Erythroblast (primary cell): ENCODE measurements around the gene ORM1.
"Not testable (repeated sequence)": the region's sequence is repeated elsewhere in the genome, so short reads cannot be mapped to it uniquely, and the experiment has no call there.

Experiments used
- GATA1 ChIP-seq: IDR thresholded peaks from 2 replicates; pipeline ENCODE4 v1.6.1; 2011; ENCODE audit warnings: low read depth, mild to moderate bottlenecking, control low read depth, low read length, moderate library complexity
- POLR2A ChIP-seq: IDR thresholded peaks from 2 replicates; pipeline ENCODE4 v1.6.1; 2011; ENCODE audit warnings: mild to moderate bottlenecking, low read length

DNA sequence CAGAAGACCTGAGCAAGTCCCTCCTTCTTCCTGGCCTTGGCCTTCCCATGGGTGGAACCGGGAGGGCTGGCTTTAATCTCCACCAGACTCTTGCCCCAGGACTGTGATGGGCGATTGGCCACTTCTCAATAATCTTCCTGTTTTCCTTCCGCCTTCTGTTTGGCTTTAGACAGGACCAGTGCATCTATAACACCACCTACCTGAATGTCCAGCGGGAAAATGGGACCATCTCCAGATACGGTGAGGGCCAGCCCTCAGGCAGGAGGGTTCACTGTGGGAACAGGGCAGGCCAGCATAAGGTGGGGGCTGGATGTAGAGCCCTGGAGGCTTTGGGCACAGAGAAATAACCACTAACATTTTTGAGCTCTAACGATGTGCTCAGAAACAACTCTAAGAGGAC lies 951 bp downstream of the ORM1 start:
- not testable (repeated sequence) for TF ChIP-seq POLR2A, GATA1
